K562 (cell line): ENCODE data around the gene SNW1. TPM values are rescaled to one million over a fixed set of nuclear protein-coding genes. Genes with fewer than 3 reads are reported as not detected.

Source experiments
- ATAC-seq: fragments of 200-7000 bp; cut with Tn5 transposase; 3 replicates; pipeline ENCODE4 v1.9.1; 2020; ENCODE audit warnings: moderate library complexity
- BruUV-seq: library from RNA; stranded (reverse); fragments of 400-500 nt; replicated peaks from 2 replicates; lab custom pipeline; 2021; lab: Mats Ljungman, UMichigan
- CTCF ChIA-PET: fragments of 300-600 bp; formaldehyde crosslinking; extraction: SDS; loops from one replicate; lab custom pipeline; 2021; ENCODE audit warnings: low intra/inter-chr PET ratio; lab: Yijun Ruan, JAX
- POLR2A ChIA-PET: fragments of 300-600, 350-650 bp; sonication (Branson Sonifier 250); formaldehyde crosslinking; extraction: SDS; loops from one replicate; lab custom pipeline; 2021; ENCODE audit warnings: antibody characterized with exemption, inconsistent platforms; lab: Yijun Ruan, JAX
- DNase-seq, 4 experiments: peaks; one replicate each; pipeline versions ENCODE4 v3.0.0 to v3.0.0-alpha.2; 2011 to 2018; ENCODE audit warnings: low spot score in 3 of 4, mixed read lengths in 3 of 4; ENCODE audit errors: extremely low read depth in 1 of 4
- FAIRE-seq: peaks from 2 replicates; lab custom pipeline; 2011; peaks lifted over from hg19 to GRCh38; lab: Jason Lieb, UNC
- H2AFZ ChIP-seq: 2 replicates; pipeline ENCODE4 v1.6.0; 2011; ENCODE audit warnings: low read depth, low read length, control low read depth, inconsistent platforms
- H3K27ac ChIP-seq: fragments of 200-600 bp; 3 replicates; pipeline ENCODE4 v1.8.0; 2011; ENCODE audit warnings: low read depth, mild to moderate bottlenecking, control low read depth, inconsistent platforms, low read length, moderate library complexity, mixed read lengths; ENCODE audit errors: extremely low read depth
- H3K27me3 ChIP-seq, 2 experiments: fragments of 300-600 bp in 1 of 2; 2 replicates in 1 of 2; 3 replicates in 1 of 2; pipeline versions ENCODE4 v1.6.0 to v1.8.0; 2011; ENCODE audit warnings: inconsistent platforms in 2 of 2, low read length in 2 of 2, mild to moderate bottlenecking in 1 of 2, mixed read lengths in 1 of 2, moderate library complexity in 1 of 2; ENCODE audit not compliant: control insufficient read depth in 2 of 2, insufficient read depth in 2 of 2
- H3K36me3 ChIP-seq: fragments of 300-600 bp; 3 replicates; pipeline ENCODE4 v1.8.0; 2011; ENCODE audit warnings: mild to moderate bottlenecking, low read length, inconsistent platforms; ENCODE audit not compliant: control insufficient read depth, insufficient read depth
- H3K4me1 ChIP-seq, 2 experiments: fragments of 200-600 bp in 1 of 2; replicated peaks in 1 of 2; 2 replicates in 1 of 2; 3 replicates in 1 of 2; pipeline versions ENCODE4 v1.5.1 to v1.8.0; 2011; ENCODE audit warnings: inconsistent platforms in 2 of 2, low read length in 2 of 2, mild to moderate bottlenecking in 1 of 2, mixed read lengths in 1 of 2, moderate library complexity in 1 of 2; ENCODE audit not compliant: control insufficient read depth in 2 of 2, insufficient read depth in 2 of 2
- H3K4me2 ChIP-seq: 2 replicates; pipeline ENCODE4 v1.6.1; 2011; ENCODE audit warnings: low read length, control low read depth, inconsistent platforms, mixed read lengths; ENCODE audit not compliant: insufficient read depth
- H3K4me3 ChIP-seq: fragments of 200-600 bp; sonication (generic), shearing (Covaris generic); 2 replicates; pipeline ENCODE4 v1.5.1; 2016; ENCODE audit warnings: control low read depth, inconsistent platforms
- H3K79me2 ChIP-seq: fragments of 200-600 bp; 3 replicates; pipeline ENCODE4 v1.8.0; 2011; ENCODE audit warnings: low read length, inconsistent platforms; ENCODE audit not compliant: control insufficient read depth, insufficient read depth
- H3K9ac ChIP-seq, 2 experiments: 2 replicates each; pipeline versions ENCODE4 v1.6.0 to v1.6.1; 2011; ENCODE audit warnings: low read depth in 2 of 2, low read length in 2 of 2, control low read depth in 1 of 2, inconsistent platforms in 1 of 2, mild to moderate bottlenecking in 1 of 2, mixed read lengths in 1 of 2; ENCODE audit not compliant: insufficient read depth in 1 of 2
- H3K9me1 ChIP-seq: one replicate; pipeline ENCODE4 v1.6.0; 2011; ENCODE audit warnings: inconsistent platforms, mild to moderate bottlenecking, low read length, moderate library complexity; ENCODE audit not compliant: control insufficient read depth, insufficient read depth
- H3K9me3 ChIP-seq: replicated peaks from 2 replicates; pipeline ENCODE4 v1.5.1; 2011; ENCODE audit warnings: low read depth, low read length, inconsistent platforms; ENCODE audit not compliant: control insufficient read depth, insufficient read depth
- H4K20me1 ChIP-seq: replicated peaks from 2 replicates; pipeline ENCODE4 v1.6.1; 2011; ENCODE audit warnings: low read length, inconsistent platforms, mixed read lengths; ENCODE audit not compliant: control insufficient read depth, insufficient read depth
- CBX8 ChIP-seq: fragments of 200-600 bp; sonication (generic); IDR thresholded peaks from 2 replicates; pipeline ENCODE4 v1.6.1; 2012; ENCODE audit warnings: borderline replicate concordance, mixed run types, low read depth, mild to moderate bottlenecking, moderate library complexity, mixed read lengths, low read length, control low read depth, inconsistent platforms; ENCODE audit not compliant: poor library complexity, severe bottlenecking; ENCODE audit errors: extremely low read depth
- CHD7 ChIP-seq: fragments of 200-600 bp; sonication (generic); IDR thresholded peaks from one replicate; pipeline ENCODE4 v1.6.1; 2012; ENCODE audit warnings: mild to moderate bottlenecking, low read depth, low read length, inconsistent platforms
- RNF219 ChIP-seq: fragments of 250-450 bp; sonication (Bioruptor Pico); IDR thresholded peaks from 2 replicates; pipeline ENCODE4 v1.5.0; 2022; ENCODE audit warnings: mild to moderate bottlenecking
- UBTF ChIP-seq, 2 experiments: IDR thresholded peaks; 2 replicates each; pipeline ENCODE4 v1.6.1; 2012; ENCODE audit warnings: improper control_type of control experiment in 2 of 2, low read depth in 2 of 2, low read length in 2 of 2, borderline replicate concordance in 1 of 2
- ZNF384 ChIP-seq: IDR thresholded peaks from 2 replicates; pipeline ENCODE4 v1.6.1; 2012; ENCODE audit warnings: low read depth, low read length, improper control_type of control experiment
- WGBS: fragments of 100-300 bp; shearing (Covaris generic); methylation state at CpG from one replicate; pipeline ENCODE4 v1.1.6; 2016; ENCODE audit warnings: low coverage, mixed read lengths; ENCODE audit not compliant: insufficient coverage; ENCODE audit errors: missing lambda C conversion rate; 5-methylcytosine and 5-hydroxymethylcytosine counted together
- in situ Hi-C: fragments of 300-500 bp; cut with MboI; formaldehyde crosslinking; loops from 4 replicates; pipeline ENCODE4 v1.15.0; 2018; ENCODE audit warnings: inconsistent platforms, mixed read lengths
- intact Hi-C: fragments of 100-400 bp; cut with micrococcal nuclease; formaldehyde crosslinking; loops from 2 replicates; pipeline ENCODE4 v1.14.2; 2022
- polyA plus RNA-seq, 8 experiments: library from polyadenylated mRNA; depleted of rRNA in 4 of 8; stranded (reverse) in 5 of 8; unstranded in 3 of 8; fragments of >200 nt; fragmentation: Nextera tagmentation in 2 of 8; fragmentation: Illumina TruSeq in 1 of 8; extraction: Ambion mirVana in 2 of 8; extraction: Trizol in 1 of 8; gene quantifications; 2 replicates each; pipeline versions ENCODE4 v1.2.1 to v1.2.3, GENCODE V29; 2011 to 2014; ENCODE audit warnings: inconsistent platforms in 1 of 8, missing spikeins in 1 of 8
- total RNA-seq, 7 experiments: library from RNA; depleted of rRNA in 6 of 7; stranded (reverse); fragments of >200 nt in 6 of 7; fragmentation: Illumina TruSeq in 2 of 7; extraction: Trizol in 2 of 7; gene quantifications; 2 replicates each; pipeline versions ENCODE4 v1.2.1 to v1.2.3, GENCODE V29; 2011 to 2021; ENCODE audit warnings: low replicate concordance in 1 of 7

The SNW1 gene
- total and polyA plus RNA-seq, 9 of the 15 experiments (the other 6 are each of a cell fraction or from before 2014, with no cell fraction given), result 64.4 to 143 (median 98.2) TPM

- Histone ChIP-seq H3K4me1 (peaks cover 0 to 10% of the 10 kb centered on the region in 2 experiments; a peak in 3 of 5 replicates), H3K9ac (no peak overlapping the region), H3K79me2 (peaks cover 4% of the 10 kb centered on the region; the same call in 2 of the 3 replicates), H3K36me3 (no peaks in the 10 kb centered on the region), H2AFZ (no peak overlapping the region), H3K4me2 (no peak overlapping the region), H4K20me1 (no peaks in the 10 kb centered on the region), H3K27ac (no peak overlapping the region), H3K4me3 (no peak overlapping the region), H3K9me1 (no peaks in the 10 kb centered on the region), H3K9me3 (no peaks in the 10 kb centered on the region), H3K27me3 (no peaks in the 10 kb centered on the region)
- POLR2A ChIA-PET, result interaction anchor here (0.8 kb wide), 1 partner anchor 13 kb away, joined by 4 read pairs; no protein-coding TSS in a partner anchor
- FAIRE-seq, result no peak
- ATAC-seq, result no peak
- in situ Hi-C loops (no loop called here), intact Hi-C loops (no loop called here)
- CTCF ChIA-PET, result no interaction called here
- 64% methylated on average over 4 of the region's 6 CpGs for WGBS
- BruUV-seq, result no TSS peak
- DNase-seq, result no peak
- no peak for TF ChIP-seq RNF219 (CRISPR knock-in tag)
- TF ChIP-seq UBTF (IDR thresholded peaks at IDR 0.05; ENCODE audit: borderline replicate concordance in 1 of 2, low read depth in 2 of 2, low read length in 2 of 2), result no peak
- TF ChIP-seq ZNF384, result peak; percentile 5; the same call in 1 of the 2 replicates
- no peak for TF ChIP-seq CHD7
- TF ChIP-seq CBX8, result no peak
Measured at GRCh38 chr14:77805706-77806105, 44.8 kb upstream of the SNW1 start.
